NCI-H1694 (cell line): ENCODE measurements around the gene ADGRL2.

Experiments used
- DNase-seq: peaks from one replicate; lab custom pipeline; 2025; lab: John Stamatoyannopoulos, UW

ADGRL2 gene

GRCh38 chr1:81805537-81806431, 5.0 kb downstream of the ADGRL2 start:
- DNase-seq = no peak

DNA sequence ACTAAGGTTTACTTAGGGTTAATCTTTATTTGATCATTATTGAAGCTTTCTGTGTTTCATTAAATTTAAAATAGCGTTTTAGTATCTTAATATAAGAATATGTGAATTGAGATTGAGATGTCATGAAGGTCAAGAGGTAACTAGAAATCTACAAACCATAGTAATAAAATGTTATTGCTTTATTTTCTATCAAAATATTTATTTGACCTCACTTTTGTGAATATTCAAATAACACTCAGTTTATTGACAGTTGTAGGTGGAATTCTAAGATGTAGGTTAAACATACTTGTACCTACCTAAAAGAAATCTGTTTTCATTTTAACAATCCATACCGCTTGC, 5.7 kb downstream of the ADGRL2 start:
- no peak for DNase-seq

DNA sequence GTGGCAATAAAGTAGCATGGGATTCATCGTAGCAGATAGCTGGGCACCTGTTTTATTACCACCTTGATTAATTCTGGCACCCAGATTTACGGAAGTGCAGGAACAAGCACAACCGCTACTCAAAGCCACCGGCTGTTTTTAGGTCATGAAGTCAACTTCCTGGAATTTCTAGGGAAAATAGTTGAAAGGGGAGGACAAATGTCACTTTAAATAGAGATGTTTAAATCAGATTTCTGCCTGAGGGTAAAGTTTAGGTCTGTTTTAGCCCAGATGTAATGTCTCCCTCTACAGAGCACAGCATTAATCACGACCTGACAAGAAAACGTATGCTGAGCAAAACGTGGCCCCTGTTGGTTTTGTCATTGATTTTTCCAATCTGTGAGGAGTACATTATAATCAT, 8.0 kb downstream of the ADGRL2 start:
- no peak for DNase-seq

DNA sequence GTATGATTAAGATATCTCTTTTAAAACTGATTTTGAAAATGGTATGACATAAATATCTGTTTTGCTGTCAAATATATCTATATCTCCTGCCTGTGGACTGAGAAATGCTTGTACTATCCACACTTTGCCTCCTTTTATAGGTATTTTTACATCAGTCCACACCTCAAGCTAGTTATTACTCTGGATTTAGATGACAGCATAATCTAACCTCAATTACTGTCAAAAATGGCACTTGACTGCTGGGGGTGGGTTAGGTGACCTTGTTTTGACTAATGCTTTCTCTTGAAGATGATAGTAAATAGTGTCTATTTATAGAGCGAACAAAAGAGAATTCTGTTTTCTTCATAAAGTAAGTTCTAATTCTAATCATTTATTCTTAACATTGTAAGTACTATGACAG, 9.1 kb downstream of the ADGRL2 start:
- DNase-seq = no peak

GRCh38 chr1:81811757-81812371, 11.1 kb downstream of the ADGRL2 start:
- no peak for DNase-seq

DNA sequence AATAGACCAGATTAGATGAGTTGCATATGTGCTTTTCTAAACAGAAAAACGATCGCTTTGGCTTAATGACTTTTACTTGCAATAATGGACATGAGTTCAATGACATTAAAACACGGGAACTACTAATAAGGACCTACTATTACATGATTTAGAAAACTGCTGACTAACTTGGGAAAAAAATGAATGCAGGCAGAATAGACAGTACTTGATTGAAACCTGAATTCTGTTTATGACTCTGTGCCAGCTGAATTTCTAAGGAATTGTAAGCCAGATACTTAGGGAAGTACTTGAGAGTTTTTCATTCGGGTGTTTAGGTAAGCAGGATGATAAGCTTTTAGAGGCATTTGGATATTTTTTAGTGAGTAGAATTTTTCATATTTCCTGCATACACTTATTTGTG, 12.0 kb downstream of the ADGRL2 start:
- DNase-seq = no peak

DNA sequence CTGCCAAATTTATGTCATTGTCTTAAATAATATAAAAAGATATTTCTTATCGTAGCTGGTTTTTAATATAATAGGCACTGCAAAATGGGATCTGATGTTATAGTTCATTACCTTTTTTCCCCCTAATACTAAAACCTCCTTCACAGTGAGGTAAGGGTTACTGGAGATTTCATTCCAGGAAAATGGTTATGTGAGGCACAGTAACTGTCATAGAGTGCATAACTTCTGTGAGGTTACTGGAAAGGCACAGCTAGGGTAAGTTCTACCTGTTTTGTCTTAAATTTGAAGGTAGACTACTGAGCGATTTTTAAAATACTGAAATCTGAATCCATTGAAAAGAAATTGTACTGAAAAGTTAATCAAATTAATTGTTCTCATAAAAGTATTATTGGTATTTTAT, 13.0 kb downstream of the ADGRL2 start:
- DNase-seq = no peak

DNA sequence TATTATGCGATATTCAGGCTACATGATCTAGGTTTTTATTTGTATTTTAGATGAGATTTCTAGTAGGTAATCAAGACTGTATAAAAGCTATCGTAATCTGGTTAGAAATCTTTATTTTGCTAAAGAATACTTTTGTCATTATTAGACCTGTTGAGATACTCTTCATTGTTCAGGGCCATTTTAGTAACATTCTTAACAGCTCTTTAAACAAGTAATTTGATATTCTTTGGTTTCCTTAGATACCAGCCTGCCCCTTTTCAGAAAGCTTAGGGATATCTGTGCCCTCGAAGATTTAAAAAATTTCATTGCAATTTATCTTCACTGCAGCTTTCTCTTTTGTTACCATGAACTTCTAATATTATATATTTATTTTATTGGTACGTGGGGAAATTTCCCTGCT, 18.9 kb downstream of the ADGRL2 start:
- DNase-seq = no peak

GRCh38 chr1:81820765-81821164, 20.0 kb downstream of the ADGRL2 start:
- no peak for DNase-seq

- DNase-seq = no peak
These were observed 22.3 kb downstream of the ADGRL2 start for GRCh38 chr1:81823082-81823481.

GRCh38 chr1:81824759-81825158, 24.0 kb downstream of the ADGRL2 start:
- no peak for DNase-seq

GRCh38 chr1:81827942-81828341, 27.2 kb downstream of the ADGRL2 start:
- DNase-seq = no peak

DNA sequence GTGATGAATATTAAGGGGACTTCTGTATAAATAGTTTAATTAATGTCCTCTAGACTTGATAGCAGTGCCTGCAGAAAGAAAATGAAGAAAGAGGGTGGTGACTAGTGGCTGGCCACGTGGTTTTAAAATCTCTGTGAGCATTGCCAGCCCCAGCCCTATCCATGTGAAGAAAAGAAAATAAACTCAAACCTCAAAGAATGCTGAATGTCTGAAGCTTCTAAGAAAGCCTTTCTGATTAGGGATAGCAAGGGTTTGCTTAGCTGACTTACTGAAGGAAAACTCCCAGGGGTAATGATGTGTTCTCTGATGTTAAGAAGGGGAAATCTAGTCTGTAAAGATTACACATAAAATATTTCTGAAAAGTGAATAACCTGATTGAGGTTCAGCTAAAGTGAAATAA, 31.8 kb downstream of the ADGRL2 start:
- no peak for DNase-seq

DNA sequence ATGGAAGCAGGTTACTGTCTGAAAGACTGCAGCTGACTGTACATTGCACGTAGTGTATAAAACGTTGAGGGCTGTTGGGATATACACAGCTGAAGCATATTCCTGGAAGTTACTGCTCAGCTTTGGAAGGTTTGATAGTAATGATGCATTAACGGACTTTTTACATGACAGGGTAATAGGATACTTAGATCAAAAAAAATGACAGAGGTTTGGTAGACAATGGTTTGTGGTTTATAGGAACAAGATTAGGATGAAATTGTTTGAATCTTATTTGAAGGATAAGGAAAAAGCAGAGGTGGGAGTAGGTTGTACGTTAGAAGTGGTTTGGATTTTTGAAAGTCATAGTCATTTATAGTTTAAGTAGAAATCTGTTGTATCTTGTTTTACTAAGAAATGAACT, 33.0 kb downstream of the ADGRL2 start:
- DNase-seq = no peak

- no peak for DNase-seq
These were observed 33.5 kb downstream of the ADGRL2 start for GRCh38 chr1:81834268-81834667.

- DNase-seq = no peak
These were observed 34.4 kb downstream of the ADGRL2 start for GRCh38 chr1:81834921-81835698.

DNA sequence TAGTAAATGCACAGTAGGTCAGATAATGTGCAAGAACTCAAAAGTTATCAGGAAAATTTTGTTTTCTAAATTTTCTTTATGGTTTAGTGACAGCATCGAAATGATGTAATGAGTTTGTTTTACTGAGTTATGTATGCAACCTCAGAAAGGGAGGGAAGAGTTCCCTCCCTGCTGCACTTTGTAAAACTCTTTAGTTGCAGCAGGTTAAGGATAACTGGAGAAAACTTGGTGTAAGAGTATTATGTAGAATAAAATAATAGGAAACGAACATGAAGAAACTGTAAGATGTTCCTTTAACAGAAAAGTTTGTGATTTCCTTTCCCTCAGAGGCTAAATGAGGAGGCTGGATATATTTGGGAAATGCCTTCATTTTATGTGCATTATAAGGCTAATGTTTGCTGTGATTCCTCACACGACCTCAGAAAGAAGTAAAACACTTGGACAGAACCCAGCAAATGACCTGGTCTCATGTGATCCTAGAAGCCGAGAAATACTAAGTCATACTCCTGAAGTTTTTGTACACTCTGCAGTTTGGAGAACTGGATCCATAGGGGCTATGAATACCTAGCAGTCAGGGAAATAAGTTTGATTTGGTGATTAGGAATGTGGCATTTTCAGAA, 35.4 kb downstream of the ADGRL2 start:
- no peak for DNase-seq

- no peak for DNase-seq
These were observed 38.0 kb downstream of the ADGRL2 start for GRCh38 chr1:81838600-81839218.

DNA sequence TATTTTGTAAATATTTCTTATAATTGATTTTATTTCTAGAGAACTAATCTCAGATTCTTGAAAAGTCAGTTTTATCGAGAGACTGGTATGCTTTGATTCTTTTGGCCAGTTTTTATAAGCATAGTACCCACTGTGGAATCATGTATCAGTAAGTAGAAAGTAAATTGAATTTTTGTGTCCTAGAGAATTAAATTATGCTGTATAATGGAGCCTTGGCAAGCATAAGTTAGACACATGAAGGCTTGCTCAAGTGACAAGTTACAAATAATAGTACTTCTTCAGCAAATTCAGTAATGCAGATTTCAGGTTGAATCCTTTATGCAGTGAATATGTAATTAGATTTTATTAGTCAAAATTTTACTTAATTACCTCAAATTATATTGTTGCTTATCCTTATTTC, 40.1 kb downstream of the ADGRL2 start:
- DNase-seq = no peak

GRCh38 chr1:81841795-81842194, 41.1 kb downstream of the ADGRL2 start:
- no peak for DNase-seq

- no peak for DNase-seq
These were observed 43.7 kb downstream of the ADGRL2 start for GRCh38 chr1:81844477-81844876.

DNA sequence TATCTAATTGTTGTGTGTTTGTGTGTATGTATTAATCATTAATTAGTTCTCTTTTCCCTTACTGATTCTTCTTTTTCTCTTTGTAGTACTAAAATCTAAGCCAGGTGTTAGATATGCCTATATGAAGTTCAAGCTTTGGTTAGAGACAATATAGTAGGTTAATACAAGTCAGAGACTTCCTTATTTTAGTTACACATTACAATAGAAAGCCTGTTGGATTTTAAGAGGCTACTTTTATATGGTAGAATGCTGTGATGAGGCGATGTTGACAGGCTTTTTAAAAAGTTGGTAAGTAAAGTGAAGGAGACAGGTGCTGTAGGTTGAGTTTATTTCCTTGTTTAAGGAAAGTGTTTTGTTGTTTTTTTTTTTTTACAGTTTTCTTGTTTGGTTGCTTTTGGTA, 45.9 kb downstream of the ADGRL2 start:
- DNase-seq = no peak
